Mononuclear cell (primary cell): Measurements from ENCODE around the gene CC2D1A. TPM values are rescaled to one million over a fixed set of nuclear protein-coding genes. Genes with fewer than 3 reads are reported as not detected.

Experiments used
- H3K27me3 ChIP-seq: 2 replicates; pipeline ENCODE4 v1.6.0; 2011; ENCODE audit warnings: low read length, control low read depth; ENCODE audit not compliant: insufficient read depth
- H3K4me1 ChIP-seq: 2 replicates; pipeline ENCODE4 v1.5.1; 2011; ENCODE audit warnings: mild to moderate bottlenecking, low read length, control low read depth; ENCODE audit not compliant: insufficient read depth
- H3K4me3 ChIP-seq: 2 replicates; pipeline ENCODE4 v1.5.1; 2011; ENCODE audit warnings: mild to moderate bottlenecking, low read length, moderate library complexity
- H3K9me3 ChIP-seq: 2 replicates; pipeline ENCODE4 v1.5.1; 2011; ENCODE audit warnings: low read depth, mild to moderate bottlenecking, control low read depth, low read length
- total RNA-seq: library from RNA; depleted of rRNA; stranded (reverse); fragments of >200 nt; gene quantifications from one replicate; pipeline ENCODE4 v1.2.3, GENCODE V29; 2012

Gene CC2D1A
- total RNA-seq, 1 donor, result 8.2 TPM

DNA sequence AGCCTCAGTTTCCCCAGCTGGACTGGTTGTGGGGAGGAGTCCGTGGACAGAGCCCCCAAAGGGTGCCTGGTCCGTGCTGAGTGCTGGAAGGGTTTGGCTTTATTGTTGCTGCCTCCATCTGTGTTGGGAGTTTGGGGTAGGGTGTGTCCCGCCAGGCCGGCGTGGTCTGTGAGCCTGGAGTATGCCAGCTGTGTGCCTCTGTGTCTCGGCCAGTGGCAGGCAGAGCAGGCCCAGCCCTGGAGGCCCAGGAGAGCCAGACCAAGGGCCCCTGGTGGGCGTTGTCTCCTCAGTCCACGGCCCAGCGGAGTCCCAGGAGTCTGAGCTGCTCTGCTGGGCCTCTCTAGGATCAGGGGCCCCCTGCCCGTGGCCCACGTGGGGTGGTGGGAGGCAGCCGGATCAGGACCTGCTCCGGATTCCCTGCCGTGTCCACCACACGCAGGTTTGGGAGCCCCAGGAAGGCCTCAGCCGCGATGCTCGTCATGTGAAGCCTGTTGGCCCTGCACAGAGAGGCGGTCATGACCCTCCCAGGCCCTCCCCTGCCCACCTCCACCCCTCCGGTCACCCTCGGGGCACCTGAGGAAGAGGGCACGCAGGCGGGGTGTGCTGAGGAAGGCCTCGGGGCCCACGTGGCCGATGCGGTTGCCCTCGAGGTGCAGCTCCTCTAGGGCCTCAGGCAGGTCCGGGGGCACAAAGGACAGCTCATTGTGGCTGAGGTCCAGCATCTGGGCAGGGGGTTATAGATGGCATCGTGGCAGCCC is 25.6 kb downstream of the CC2D1A start:
- no peaks in the 10 kb centered on the region for H3K27me3 ChIP-seq
- H3K9me3 ChIP-seq, result no peaks in the 10 kb centered on the region
- H3K4me1 ChIP-seq, result peaks cover 4% of the 10 kb centered on the region
- no peak overlapping the region for H3K4me3 ChIP-seq

DNA sequence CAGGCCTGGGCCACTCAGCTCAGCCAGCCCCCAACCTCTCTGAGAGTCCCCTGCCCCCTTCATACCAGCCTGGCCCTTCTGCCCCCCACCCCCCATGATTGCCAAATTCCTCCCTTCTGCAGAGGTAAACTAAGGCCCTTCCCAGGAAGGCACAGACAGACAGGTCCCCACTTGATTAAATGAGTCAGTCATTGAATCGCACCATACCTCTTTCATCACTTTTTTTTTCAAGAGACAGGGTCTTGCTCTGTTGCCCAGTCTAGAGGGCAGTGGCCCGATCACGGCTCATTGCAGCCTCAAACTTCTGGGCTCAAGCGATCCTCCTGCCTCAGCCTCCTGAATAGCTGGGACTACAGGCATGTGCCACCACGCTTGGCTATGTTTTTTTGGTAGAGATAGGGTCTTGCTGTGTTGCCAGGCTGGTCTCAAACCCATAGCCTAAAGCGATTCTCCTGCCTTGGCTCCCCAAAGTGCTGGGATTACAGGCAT is 26.2 kb downstream of the CC2D1A start:
- Histone ChIP-seq H3K9me3 (no peaks in the 10 kb centered on the region), H3K4me3 (no peak overlapping the region), H3K4me1 (no peaks in the 10 kb centered on the region), H3K27me3 (no peaks in the 10 kb centered on the region)

DNA sequence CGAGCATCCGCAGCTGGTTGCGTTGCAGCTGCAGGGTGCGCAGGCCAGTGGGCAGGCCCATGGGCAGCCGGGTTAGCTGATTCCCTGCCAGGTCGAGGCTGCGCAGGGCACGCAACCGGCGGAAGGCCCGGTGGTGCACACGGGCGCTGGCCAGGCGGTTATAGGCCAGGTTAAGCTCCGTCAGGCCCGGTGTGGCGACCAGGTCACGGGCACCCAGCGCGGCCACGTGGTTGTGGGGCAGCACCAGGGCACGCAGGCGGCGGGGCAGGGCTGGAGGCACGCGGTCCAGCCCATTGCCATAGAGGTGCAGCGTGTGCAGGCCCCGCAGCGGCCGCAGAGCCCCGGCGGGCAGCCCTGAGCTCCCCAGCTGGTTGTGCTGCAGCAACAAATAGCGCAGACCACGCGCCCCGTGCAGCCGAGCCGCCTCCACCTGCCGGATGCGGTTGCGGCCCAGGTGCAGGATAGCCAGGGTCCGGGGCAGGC is 27.0 kb downstream of the CC2D1A start:
- no peak overlapping the region for H3K4me3 ChIP-seq
- H3K9me3 ChIP-seq, result no peaks in the 10 kb centered on the region
- H3K4me1 ChIP-seq, result no peaks in the 10 kb centered on the region
- peaks cover 3% of the 10 kb centered on the region for H3K27me3 ChIP-seq

DNA sequence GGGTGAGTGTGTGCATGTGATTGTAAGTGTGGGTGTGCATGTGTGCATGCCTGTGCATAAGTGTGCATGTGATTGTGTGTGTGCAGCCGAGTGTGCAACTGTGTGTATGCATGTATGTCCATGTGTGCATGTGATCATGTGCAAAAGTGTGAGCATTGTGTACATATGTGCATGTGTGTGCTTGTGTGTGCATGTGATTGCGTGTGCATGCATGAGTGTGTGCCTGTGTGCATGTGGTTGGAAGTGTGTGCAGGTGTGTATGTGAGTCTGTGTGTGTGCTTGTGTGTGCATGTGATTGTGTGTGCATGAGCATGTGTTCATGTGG is 28.7 kb downstream of the CC2D1A start:
- Histone ChIP-seq H3K4me1 (no peaks in the 10 kb centered on the region), H3K27me3 (peaks cover 3% of the 10 kb centered on the region), H3K4me3 (no peak overlapping the region), H3K9me3 (no peaks in the 10 kb centered on the region)

DNA sequence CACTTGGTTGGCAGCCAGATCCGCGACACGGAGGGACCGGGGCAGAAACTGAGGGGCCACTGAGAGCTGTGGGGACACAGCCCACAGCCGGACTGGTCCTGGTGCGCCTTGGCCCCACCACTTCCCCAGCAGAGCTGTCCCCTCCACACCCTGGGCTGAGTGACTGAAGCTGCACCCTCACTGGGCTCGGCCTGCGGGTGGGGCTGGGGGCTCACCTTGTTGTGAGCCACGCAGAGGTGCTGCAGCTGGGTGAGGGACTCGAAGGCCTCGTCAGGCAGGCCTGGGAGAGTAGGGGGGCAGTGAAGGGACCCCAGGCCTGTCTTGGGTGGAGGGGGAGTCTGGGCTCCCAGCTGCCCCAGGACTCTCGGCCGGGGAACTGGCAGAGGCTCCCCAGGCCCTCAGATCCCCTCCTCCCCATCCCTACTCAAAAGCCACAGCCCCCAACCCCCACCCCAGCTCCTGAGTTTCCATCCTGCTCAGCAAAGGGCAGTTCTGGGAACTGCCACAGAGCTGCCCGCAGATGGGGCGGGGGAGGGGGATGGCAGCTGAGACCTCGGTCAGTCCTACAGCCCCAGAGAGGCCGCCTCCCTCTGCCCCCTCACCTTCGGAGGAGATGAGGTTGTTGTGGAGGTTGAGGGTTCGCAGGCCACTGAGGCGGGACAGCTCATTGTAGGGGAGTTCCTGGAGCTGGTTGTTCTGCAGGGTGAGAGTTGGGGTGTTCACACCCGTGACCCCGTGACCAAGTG is 29.9 kb downstream of the CC2D1A start:
- Histone ChIP-seq H3K9me3 (no peaks in the 10 kb centered on the region), H3K4me1 (no peaks in the 10 kb centered on the region), H3K27me3 (peaks cover 3% of the 10 kb centered on the region), H3K4me3 (no peak overlapping the region)

DNA sequence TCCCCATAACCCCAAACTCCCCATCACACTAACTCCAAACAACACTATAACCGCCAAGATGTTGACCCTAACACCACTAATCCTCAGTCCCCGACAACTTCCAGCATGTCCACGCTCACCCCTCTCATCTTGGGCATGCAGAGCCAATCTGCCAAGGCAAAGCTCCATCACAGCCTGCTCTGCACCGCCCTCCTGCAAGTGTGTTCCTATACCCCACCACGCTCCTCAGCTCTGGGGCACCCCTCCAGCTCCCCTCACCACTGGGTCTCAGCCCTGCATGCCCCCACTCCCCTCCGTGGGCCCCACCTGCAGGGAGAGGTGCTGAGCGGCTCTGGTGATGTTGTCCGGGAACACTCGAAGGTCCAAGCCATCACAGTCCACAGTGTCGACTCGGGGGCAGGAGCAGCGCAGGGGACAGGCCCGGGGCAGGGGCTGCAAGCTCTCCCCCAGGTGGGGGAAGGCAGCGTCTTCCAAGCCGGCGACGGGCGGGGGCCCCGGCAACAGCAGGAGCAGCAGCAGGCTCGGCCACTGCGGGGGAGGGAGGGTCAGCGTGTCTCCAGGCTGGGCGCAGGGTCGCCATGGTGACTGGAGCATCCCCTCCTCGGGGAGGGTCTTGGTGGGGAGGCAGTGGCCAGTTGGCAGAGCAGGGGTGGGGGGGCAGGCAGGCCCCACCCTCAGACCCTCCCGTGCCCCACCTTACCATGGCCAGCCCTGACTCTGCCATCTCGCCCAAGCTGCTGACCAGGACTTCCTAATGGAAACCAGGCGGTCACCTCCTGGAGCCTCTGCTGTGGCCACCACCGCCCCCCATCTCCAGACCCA is 31.7 kb downstream of the CC2D1A start:
- H3K4me3 ChIP-seq, result no peak overlapping the region
- H3K27me3 ChIP-seq, result peaks cover 3% of the 10 kb centered on the region
- H3K9me3 ChIP-seq, result no peaks in the 10 kb centered on the region
- no peaks in the 10 kb centered on the region for H3K4me1 ChIP-seq

DNA sequence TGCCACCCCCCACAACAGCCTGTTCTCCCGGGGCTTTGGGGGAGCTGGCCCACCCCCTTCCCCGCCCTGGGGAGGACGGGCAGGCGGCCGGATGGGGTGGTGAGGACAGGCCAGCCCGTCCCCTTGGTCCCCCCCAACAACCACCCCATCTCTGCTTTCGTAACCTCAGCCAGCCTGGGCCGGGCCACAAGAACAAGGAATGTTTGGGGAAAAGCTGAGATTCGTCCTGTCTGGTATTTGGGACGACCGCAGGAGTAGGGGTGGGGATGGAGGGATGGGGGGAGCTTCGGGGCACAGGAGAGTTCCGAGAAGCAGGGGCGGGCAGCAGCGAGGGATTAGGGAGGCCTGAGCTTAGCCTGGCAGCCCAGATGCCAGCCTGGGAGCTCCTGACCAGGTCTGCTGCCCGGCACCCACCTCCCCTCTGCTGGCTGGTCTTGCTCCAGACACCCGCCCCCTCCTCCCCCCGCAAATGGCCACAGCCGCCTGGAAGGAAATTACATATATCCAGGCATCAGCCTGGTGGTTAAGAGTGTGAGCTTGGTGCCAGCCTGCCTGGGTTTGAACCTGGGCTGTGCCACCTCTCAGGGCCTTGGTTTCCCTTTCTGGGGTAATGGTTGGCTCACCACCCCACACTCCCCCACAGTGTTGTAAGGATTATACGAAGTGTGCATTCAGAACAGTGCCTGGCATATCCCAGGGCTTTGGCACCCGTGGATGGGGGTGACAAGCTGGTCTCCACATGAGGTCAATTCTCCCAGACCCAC is 32.5 kb downstream of the CC2D1A start, which contains the start of gene PODNL1:
Gene PODNL1 (minus strand): TSS at position 117 of the 764 bp plus-strand sequence. CDS start 236 bp downstream, outside the sequence.
- Histone ChIP-seq H3K27me3 (peaks cover 3% of the 10 kb centered on the region), H3K4me3 (no peak within 1 kb of the TSS), H3K9me3 (no peaks in the 10 kb centered on the region), H3K4me1 (no peaks in the 10 kb centered on the region)

DNA sequence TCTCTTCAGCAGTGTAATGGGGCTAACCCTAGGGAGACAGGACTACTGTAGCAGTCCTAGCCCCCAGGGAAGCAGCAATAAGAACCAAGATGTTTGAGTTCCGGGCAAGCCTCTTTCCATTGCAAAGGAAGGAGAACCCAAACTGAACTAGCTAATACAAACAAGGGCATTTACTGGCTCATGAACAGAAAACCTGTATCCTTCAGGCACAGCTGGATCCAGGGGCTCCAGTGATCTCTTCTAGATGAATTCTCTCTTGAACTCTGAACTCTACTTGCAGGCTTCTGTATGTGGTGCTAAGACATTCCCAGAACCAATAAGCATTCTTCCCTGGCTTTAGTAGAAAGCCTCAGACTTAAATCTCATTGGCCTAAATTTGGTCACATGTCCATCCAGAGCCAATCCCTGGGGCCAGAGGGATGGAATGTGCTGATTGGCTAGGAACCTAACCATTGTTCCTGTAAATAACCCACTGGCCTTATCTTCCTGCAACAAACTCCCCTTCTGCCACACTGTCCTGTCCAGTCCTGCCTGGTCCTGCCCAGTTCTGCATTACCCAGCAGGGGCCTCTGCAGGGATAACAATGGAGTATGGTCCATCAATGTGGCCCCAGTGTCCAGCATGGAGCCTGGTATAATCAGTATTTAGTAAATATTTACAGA is 36.2 kb downstream of the CC2D1A start:
- Histone ChIP-seq H3K4me3 (no peak overlapping the region), H3K4me1 (no peaks in the 10 kb centered on the region), H3K9me3 (no peaks in the 10 kb centered on the region), H3K27me3 (peaks cover 3% of the 10 kb centered on the region)

DNA sequence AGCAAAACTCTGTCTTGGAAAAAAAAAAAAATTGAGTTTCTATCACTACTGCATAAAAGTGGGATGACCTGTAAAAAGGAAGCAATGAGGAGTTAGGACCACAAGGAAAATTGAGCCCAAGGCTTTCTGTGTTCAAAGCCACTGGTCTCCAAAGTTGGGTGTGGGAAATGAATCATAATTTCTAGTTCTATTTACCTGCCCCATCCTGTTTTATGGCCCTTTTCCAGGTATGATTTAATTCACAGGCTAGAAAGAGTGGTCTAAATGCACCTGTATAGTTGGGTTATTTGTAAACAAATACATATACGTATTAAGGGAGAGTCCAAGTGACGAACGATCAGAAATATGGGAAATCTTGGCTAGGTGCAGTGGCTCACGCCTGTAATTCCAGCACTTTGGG is 40.4 kb downstream of the CC2D1A start:
- Histone ChIP-seq H3K4me1 (no peaks in the 10 kb centered on the region), H3K9me3 (no peaks in the 10 kb centered on the region), H3K4me3 (no peak overlapping the region), H3K27me3 (no peaks in the 10 kb centered on the region)

DNA sequence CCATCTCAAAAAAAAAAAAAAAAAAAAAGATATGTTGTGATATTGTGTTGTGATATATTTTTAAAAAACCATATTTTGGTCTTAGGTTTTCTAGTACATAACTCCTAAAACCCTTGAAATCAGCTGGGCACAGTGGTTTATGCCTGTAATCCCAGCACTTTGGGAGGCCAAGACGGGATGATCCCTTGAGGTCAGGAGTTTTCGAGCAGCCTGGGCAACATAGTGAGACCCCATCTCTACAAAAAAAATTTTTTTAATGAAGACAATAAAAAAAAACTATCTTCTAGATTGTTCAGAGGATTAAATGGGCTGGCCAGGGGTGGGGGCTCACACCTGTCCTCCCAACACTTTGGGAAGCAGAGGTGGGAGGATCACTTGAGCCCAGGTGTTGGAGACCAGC is 45.0 kb downstream of the CC2D1A start:
- Histone ChIP-seq H3K4me3 (no peak overlapping the region), H3K4me1 (peaks cover 18% of the 10 kb centered on the region), H3K9me3 (no peaks in the 10 kb centered on the region), H3K27me3 (no peaks in the 10 kb centered on the region)

DNA sequence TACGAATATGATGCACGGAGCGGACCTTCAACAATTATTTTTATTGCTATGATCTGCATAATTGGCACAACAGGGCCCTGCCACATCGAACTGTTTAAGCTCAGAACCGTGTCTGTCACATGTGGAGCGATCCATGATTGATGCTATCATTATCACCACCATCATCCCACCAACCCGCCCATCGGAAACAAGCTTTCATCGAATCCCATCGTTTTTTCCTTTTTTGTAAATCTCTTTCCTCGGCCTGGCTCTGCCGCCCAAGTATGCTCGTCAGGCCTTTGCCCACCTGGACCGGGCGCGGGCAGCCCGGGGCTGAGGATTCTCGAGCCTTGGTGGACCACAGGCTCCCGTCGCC is 45.8 kb downstream of the CC2D1A start:
- Histone ChIP-seq H3K9me3 (no peaks in the 10 kb centered on the region), H3K27me3 (no peaks in the 10 kb centered on the region), H3K4me3 (peak overlapping the region; percentile 49), H3K4me1 (peaks cover 18% of the 10 kb centered on the region)

DNA sequence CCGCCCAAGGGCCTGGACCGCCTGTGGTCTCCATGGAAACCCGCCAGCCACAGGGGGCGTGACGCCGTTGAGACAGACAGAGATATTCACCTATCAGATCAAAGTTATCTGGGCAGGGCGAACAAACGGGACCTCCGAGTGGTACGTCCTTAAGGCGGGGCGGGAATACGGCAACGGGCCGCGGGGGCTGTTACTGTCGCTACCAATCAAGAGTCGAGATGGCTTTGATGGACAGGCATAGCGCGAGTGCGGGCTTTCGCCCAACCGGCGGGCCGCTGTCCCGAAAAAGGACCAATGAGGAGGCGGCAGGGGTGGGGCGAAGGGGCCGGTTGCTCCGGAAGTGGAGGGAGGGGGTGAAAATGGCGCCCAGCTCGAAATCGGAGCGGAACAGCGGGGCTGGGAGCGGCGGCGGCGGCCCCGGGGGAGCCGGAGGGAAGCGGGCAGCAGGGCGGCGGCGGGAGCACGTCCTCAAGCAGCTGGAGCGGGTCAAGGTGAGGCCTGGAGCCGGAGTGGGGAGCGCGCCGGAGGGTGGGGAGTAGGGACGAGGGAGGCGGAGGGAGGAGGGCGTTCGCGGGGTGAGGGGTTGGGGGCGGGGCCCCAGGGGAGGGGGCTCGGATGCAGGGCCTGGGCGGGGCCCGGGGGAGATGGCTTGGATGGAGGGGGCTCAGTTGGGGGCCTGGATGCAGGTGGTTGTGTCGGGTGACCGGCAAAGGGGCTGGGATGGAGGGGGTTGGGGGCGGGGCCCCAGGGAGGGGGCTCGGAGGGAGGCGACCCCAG is 46.3 kb downstream of the CC2D1A start, which contains the start of gene DCAF15:
Gene DCAF15 (plus strand): TSS at position 356 of the 777 bp plus-strand sequence. CDS start 4 bp downstream, at position 360.
- no peaks in the 10 kb centered on the region for H3K27me3 ChIP-seq
- H3K4me3 ChIP-seq, result peak within 1 kb of the TSS; percentile 49
- H3K4me1 ChIP-seq, result peaks cover 18% of the 10 kb centered on the region
- H3K9me3 ChIP-seq, result no peaks in the 10 kb centered on the region

DNA sequence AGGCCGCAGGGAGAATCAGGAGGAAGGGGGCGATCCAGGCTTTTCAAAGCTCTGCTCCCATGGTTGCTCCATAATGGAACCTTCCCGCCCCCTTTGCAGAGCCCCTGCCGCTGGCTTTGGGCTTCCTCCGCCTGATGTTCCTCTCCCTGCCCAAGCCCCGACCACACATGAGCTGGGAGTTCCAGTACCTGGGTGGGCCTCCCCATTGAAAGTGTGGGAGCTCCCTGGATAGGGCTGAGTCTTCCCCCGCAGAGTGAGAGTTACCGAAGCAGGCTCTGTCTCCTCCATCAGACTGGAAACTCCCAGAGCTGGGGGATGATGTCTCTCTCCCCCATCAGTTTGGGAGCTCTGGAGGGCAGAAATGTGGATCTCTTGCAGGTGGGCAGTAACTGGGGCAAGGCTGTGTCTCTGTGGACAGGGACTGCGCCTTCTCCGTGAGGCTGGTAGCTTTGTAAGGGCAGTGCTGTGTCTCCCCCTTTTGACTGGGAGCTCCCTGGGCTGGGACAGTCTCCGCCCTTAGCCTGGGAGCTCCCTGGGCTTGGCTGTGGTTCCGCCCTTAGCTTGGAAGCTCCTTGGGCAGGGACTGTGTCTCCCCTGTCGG is 47.0 kb downstream of the CC2D1A start:
- peak overlapping the region; percentile 48 for H3K4me3 ChIP-seq

More for the DNA sequence above, 47.0 kb downstream of the CC2D1A start:
- Histone ChIP-seq H3K27me3 (no peaks in the 10 kb centered on the region), H3K9me3 (no peaks in the 10 kb centered on the region), H3K4me1 (peaks cover 18% of the 10 kb centered on the region)
